Measurements from ENCODE around the gene CTSV. TPM values are rescaled to one million over a fixed set of nuclear protein-coding genes. Genes with fewer than 3 reads are reported as not detected.
"Not testable (repeated sequence)": the region's sequence is repeated elsewhere in the genome, so short reads cannot be mapped to it uniquely, and the experiment has no call there.

CTSV gene
- total RNA-seq, 3 donors from 2014 or later: 0.48 to 15.4 (median 2.0) TPM

- H3K4me1 ChIP-seq; intact Hi-C loops (cut with DNase I; ENCODE audit: low total_unique reads); DNase-seq (ENCODE audit: low spot score in 2 of 2); H3K36me3 ChIP-seq; H3K27me3 ChIP-seq; H3K9me3 ChIP-seq; H3K4me3 ChIP-seq; H3K27ac ChIP-seq: not testable (repeated sequence)
These were observed 55.3 kb downstream of the CTSV start for GRCh38 chr9:96983496-96984122.

Other genes starting within 250 kb of the CTSV start
- gene ZNF782, start 184.6 kb downstream of the CTSV start, total RNA-seq: 10 to 100 TPM in 2 of 3 donors, 1 to 10 TPM in 1; 9.0 to 23.0 (median 18.4) TPM
- not detected for gene NUTM2G, start 110.3 kb downstream of the CTSV start, total RNA-seq